Activated naive CD8-positive, alpha-beta T cell treated with anti-CD3 and anti-CD28 coated beads, Interleukin-2, amount 50 U/mL, for 24 hours (primary cell): Measurements from ENCODE around the gene UGT1A6.

Experiments
- ATAC-seq: fragments of 150-1000 bp; cut with Tn5 transposase; one replicate; pipeline ENCODE4 v1.10.0; 2021
- DNase-seq: peaks from one replicate; pipeline ENCODE4 v3.0.0; 2021
- H3K27ac Mint-ChIP-seq: one replicate; pipeline ENCODE4 v1.8.0; 2021; ENCODE audit warnings: mild to moderate bottlenecking, mixed read lengths
- H3K27me3 Mint-ChIP-seq: one replicate; pipeline ENCODE4 v1.8.0; 2021; ENCODE audit warnings: mixed read lengths
- H3K36me3 Mint-ChIP-seq: one replicate; pipeline ENCODE4 v1.8.0; 2021; ENCODE audit warnings: low read depth, mixed read lengths
- H3K4me1 Mint-ChIP-seq: one replicate; pipeline ENCODE4 v1.8.0; 2021; ENCODE audit warnings: mixed read lengths
- H3K4me3 Mint-ChIP-seq: one replicate; pipeline ENCODE4 v1.8.0; 2021; ENCODE audit warnings: mild to moderate bottlenecking, moderate library complexity, mixed read lengths
- H3K9me3 Mint-ChIP-seq: one replicate; pipeline ENCODE4 v1.8.0; 2021; ENCODE audit warnings: mixed read lengths

Gene UGT1A6

DNA sequence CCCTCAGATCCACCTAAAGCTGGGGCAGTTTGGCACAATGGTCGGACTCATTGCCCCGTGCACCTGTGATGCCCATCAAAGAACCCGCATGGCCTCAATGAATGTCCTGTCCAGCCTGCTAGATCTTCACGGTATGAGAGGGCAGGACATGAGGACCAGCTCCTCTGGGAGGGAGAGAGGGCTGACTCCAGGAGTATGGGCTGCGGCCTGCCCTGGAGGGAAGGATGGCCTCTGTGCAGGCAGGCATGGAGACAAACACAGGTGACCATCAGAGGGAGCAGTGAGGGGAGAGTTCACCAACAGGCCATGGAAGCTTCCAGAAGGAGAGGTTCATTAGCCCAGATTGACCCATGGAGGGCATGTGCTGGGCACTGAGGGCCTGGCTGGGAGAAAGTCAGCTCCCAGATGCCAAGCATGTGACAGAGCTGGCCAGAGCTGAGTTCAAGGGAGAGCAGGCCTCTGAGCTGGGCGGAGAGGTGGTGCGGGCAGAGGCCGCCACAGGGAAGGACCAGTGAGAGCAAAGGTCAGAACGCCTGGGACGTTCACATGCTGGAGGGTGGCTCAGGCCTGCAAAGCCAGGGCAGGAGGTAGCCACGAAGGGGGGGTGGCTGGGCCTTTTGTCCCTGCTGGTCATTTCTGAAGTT is 125.4 kb downstream of the UGT1A6 start:
- Mint-ChIP-seq H3K36me3 (no peaks in the 10 kb centered on the region), H3K27me3 (peaks cover 3% of the 10 kb centered on the region), H3K4me1 (no peaks in the 10 kb centered on the region), H3K4me3 (no peak overlapping the region), H3K9me3 (no peaks in the 10 kb centered on the region), H3K27ac (no peak overlapping the region)
- ATAC-seq (no peak), DNase-seq (no peak)

DNA sequence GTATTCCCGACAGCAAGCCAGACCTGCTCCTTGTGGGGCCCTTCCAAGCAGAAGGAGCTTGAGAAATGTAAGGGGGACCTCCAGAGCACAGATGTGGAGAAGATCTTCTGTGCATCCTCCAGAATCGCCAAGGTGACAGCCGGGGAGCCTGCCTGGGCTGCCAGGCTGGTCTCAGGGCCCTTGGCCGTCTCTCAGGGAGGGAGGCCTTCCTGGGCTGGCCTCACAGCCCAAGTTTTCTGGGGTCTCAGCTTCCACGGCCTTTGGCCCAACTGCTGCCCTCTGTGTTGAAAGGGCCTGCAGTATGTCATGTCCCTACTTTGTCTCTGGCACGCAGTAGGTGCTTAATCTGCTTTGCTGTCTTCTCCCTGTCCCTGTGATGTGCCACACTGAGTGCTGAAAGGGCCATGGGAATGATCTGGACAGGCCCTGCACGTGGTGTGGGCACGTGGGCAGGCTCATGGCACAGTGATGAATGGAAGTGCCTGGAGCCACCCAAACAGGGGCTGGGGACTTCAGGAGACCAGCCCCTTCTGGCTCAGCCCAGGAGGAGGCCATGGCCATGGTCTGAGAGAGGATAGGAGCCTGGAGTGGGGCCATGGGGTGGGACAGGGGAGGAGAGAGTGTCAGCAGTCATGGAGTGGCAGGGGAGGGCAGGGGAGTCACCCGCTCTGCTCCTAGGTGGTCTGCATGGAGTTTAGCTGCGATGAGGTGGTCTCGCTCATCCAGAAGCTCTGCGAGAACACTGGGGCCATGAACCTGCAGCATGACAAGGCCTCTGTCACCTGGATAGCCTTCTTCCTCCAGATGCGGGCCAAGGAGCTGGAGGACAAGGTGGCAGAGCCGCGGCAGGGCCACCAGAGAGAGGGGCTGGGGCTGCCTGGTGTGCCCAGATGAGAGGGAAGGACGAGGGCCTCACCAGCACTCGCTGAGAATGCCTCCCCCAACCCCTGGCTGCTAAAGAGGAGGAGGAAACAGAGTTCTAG is 126.2 kb downstream of the UGT1A6 start:
- no peaks in the 10 kb centered on the region for H3K9me3 Mint-ChIP-seq
- H3K4me1 Mint-ChIP-seq, result no peaks in the 10 kb centered on the region
- H3K36me3 Mint-ChIP-seq, result no peaks in the 10 kb centered on the region
- DNase-seq (no peak), ATAC-seq (no peak)
- H3K27me3 Mint-ChIP-seq, result peaks cover 3% of the 10 kb centered on the region
- H3K27ac Mint-ChIP-seq, result no peak overlapping the region
- H3K4me3 Mint-ChIP-seq, result no peak overlapping the region

GRCh38 chr2:233819884-233820773 is 127.4 kb downstream of the UGT1A6 start:
- Mint-ChIP-seq H3K4me3 (no peak overlapping the region), H3K27ac (no peak overlapping the region), H3K4me1 (no peaks in the 10 kb centered on the region), H3K27me3 (peaks cover 3% of the 10 kb centered on the region), H3K9me3 (no peaks in the 10 kb centered on the region), H3K36me3 (no peaks in the 10 kb centered on the region)
- ATAC-seq (no peak), DNase-seq (no peak)

GRCh38 chr2:233820774-233821105 is 128.1 kb downstream of the UGT1A6 start:
- Mint-ChIP-seq H3K36me3 (no peaks in the 10 kb centered on the region), H3K27me3 (peaks cover 5% of the 10 kb centered on the region), H3K27ac (no peak overlapping the region), H3K9me3 (no peaks in the 10 kb centered on the region), H3K4me1 (no peaks in the 10 kb centered on the region), H3K4me3 (no peak overlapping the region)
- ATAC-seq (no peak), DNase-seq (no peak)

GRCh38 chr2:233821196-233821595 is 128.5 kb downstream of the UGT1A6 start:
- Mint-ChIP-seq H3K9me3 (no peaks in the 10 kb centered on the region), H3K27me3 (peaks cover 7% of the 10 kb centered on the region), H3K4me1 (no peaks in the 10 kb centered on the region), H3K36me3 (no peaks in the 10 kb centered on the region), H3K4me3 (no peak overlapping the region), H3K27ac (no peak overlapping the region)
- DNase-seq, result no peak
- ATAC-seq, result no peak

- no peak overlapping the region for H3K4me3 Mint-ChIP-seq
- no peaks in the 10 kb centered on the region for H3K9me3 Mint-ChIP-seq
- H3K4me1 Mint-ChIP-seq, result no peaks in the 10 kb centered on the region
- peaks cover 8% of the 10 kb centered on the region for H3K27me3 Mint-ChIP-seq
- DNase-seq (no peak), ATAC-seq (no peak)
- H3K27ac Mint-ChIP-seq, result no peak overlapping the region
- no peaks in the 10 kb centered on the region for H3K36me3 Mint-ChIP-seq
Observed at GRCh38 chr2:233821709-233822100, 129.0 kb downstream of the UGT1A6 start.

DNA sequence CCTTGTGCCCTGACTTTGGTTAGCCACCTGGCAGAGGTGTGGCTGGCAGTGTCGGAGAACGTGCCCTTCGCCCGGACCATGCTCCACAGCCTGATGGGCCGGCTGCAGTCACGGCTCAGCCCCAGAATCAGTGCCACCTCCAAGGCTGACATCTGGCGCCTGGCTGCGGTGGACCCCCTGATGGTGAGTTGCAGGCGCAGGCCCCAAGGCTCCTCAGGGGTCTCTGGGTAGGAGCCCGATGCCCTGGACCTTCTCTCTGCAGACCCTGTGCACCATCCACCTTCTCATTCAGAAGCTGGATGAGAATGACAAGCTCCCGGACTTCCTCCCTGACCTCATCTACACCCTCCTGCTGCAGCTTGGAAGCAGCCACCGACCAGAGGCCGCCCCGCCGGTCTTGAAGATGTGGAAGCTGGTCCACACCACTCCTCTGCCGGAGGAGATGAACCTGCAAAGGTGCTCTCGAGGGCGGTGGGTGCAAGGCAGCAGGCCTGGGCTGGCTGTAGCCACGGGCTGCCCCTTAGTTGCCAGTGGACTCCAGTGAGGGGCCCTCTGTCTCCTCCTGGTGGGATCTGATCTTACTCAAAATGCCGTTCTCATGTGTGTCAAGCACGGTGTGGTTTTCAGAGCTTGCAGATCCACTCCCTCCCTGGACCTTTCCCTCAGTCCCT is 129.5 kb downstream of the UGT1A6 start:
- Mint-ChIP-seq H3K27ac (no peak overlapping the region), H3K36me3 (no peaks in the 10 kb centered on the region), H3K27me3 (peaks cover 8% of the 10 kb centered on the region), H3K4me1 (no peaks in the 10 kb centered on the region), H3K9me3 (no peaks in the 10 kb centered on the region), H3K4me3 (no peak overlapping the region)
- ATAC-seq (no peak), DNase-seq (no peak)
